ENCODE measurements around the gene ETV4. TPM values are rescaled to one million over a fixed set of nuclear protein-coding genes. Genes with fewer than 3 reads are reported as not detected.

ETV4 gene
- total and polyA plus RNA-seq, 2 of the 13 experiments (the other 11 are each of a cell fraction or from before 2014, with no cell fraction given), result 128 to 330 TPM

- TF ChIP-seq ARID4A (CRISPR knock-in tag; IDR thresholded peaks at IDR 0.05; ENCODE audit: borderline replicate concordance), result peak; percentile 42; the same call in 1 of the 2 replicates
- no peak for TF ChIP-seq ZNF672 (CRISPR knock-in tag; IDR thresholded peaks at IDR 0.05)
- no peak for TF ChIP-seq ARNTL (CRISPR knock-in tag; IDR thresholded peaks at IDR 0.05)
- TF ChIP-seq U2AF1 (optimal IDR thresholded peaks at IDR 0.05; ENCODE audit: low read depth, low read length), result no peak
- peak; percentile 14 for TF ChIP-seq CBX1 (IDR thresholded peaks at IDR 0.05; ENCODE audit: low read depth)
- TF ChIP-seq ARNT (IDR thresholded peaks at IDR 0.05), result no peak
- no peak for TF ChIP-seq ZNF207 (IDR thresholded peaks at IDR 0.05; ENCODE audit: borderline replicate concordance)
- TF ChIP-seq IRF1 (CRISPR knock-in tag; IDR thresholded peaks at IDR 0.05; ENCODE audit: low read depth), result no peak
- TF ChIP-seq ZNF430 (CRISPR knock-in tag; IDR thresholded peaks at IDR 0.05), result 0 out of 2 replicates have a peak, but pooled peaks have one; percentile 57
- TF ChIP-seq TEF (CRISPR knock-in tag; IDR thresholded peaks at IDR 0.05), result no peak
- TF ChIP-seq PPARG (CRISPR knock-in tag; conservative IDR thresholded peaks at IDR 0.05), result peak; percentile 99
- no peak for TF ChIP-seq ZNF589 (CRISPR knock-in tag; conservative IDR thresholded peaks at IDR 0.05)
- TF ChIP-seq NFATC3 (CRISPR knock-in tag; IDR thresholded peaks at IDR 0.05), result no peak
- no peak for TF ChIP-seq AGO1 (IDR thresholded peaks at IDR 0.05; ENCODE audit: low read depth, low read length, poor library complexity, severe bottlenecking)
- TF ChIP-seq GATA4 (IDR thresholded peaks at IDR 0.05; ENCODE audit: borderline replicate concordance, low read depth), result peak; percentile 92
- peak; percentile 86; the same call in 1 of the 2 replicates for TF ChIP-seq SIX1 (CRISPR knock-in tag; IDR thresholded peaks at IDR 0.05; ENCODE audit: borderline replicate concordance)
- TF ChIP-seq NR3C1 (CRISPR knock-in tag; IDR thresholded peaks at IDR 0.05), result no peak
Measured at GRCh38 chr17:43584666-43585102, 38.5 kb upstream of the ETV4 start (continued).
